HepG2 (cell line): Measurements from ENCODE around the gene CENPB. TPM values are rescaled to one million over a fixed set of nuclear protein-coding genes. Genes with fewer than 3 reads are reported as not detected.

Experiments used
- ARID3A ChIP-seq: IDR thresholded peaks from 2 replicates; pipeline ENCODE4 v1.6.1; 2012; ENCODE audit warnings: low read depth, low read length, improper control_type of control experiment
- CREM ChIP-seq, 2 experiments: sonication (generic) in 1 of 2; formaldehyde crosslinking in 1 of 2; IDR thresholded peaks; 2 replicates each; pipeline versions ENCODE4 v1.4.0 to v1.6.1; 2016 to 2020; ENCODE audit warnings: antibody characterized with exemption in 1 of 2, mild to moderate bottlenecking in 1 of 2, missing genetic modification reagents in 1 of 2
- ESRRA ChIP-seq: sonication (generic); formaldehyde crosslinking; IDR thresholded peaks from 2 replicates; pipeline ENCODE4 v1.5.1; 2020; ENCODE audit warnings: mild to moderate bottlenecking, low read depth, missing genetic modification reagents
- FUBP1 ChIP-seq: sonication (generic); formaldehyde crosslinking; IDR thresholded peaks from 2 replicates; pipeline ENCODE4 v1.5.1; 2020; ENCODE audit warnings: missing genetic modification reagents, mild to moderate bottlenecking, borderline replicate concordance
- JUNB ChIP-seq: sonication (generic); formaldehyde crosslinking; IDR thresholded peaks from 2 replicates; pipeline ENCODE4 v1.8.0; 2022; ENCODE audit warnings: missing genetic modification reagents, mild to moderate bottlenecking, borderline replicate concordance
- KDM1A ChIP-seq: IDR thresholded peaks from 2 replicates; pipeline ENCODE4 v1.6.1; 2016; ENCODE audit warnings: missing compliant biosample characterization
- KMT2A ChIP-seq: sonication (generic); formaldehyde crosslinking; IDR thresholded peaks from 2 replicates; pipeline ENCODE4 v1.4.0; 2020; ENCODE audit warnings: missing genetic modification reagents
- RFX3 ChIP-seq: IDR thresholded peaks from 2 replicates; pipeline ENCODE4 v1.6.1; 2016; ENCODE audit warnings: missing biosample characterization, missing genetic modification reagents
- SKI ChIP-seq: fragments of 450-650 bp; IDR thresholded peaks from one replicate; pipeline ENCODE4 v1.6.1; 2018; ENCODE audit warnings: mild to moderate bottlenecking; ENCODE audit not compliant: partially characterized antibody
- TCF12 ChIP-seq, 2 experiments: fragments of 450-650 bp in 1 of 2; sonication (generic) in 1 of 2; formaldehyde crosslinking in 1 of 2; IDR thresholded peaks; 2 replicates each; pipeline versions ENCODE4 v1.6.1 to v1.8.0; 2017 to 2022; ENCODE audit warnings: antibody characterized with exemption in 1 of 2, mild to moderate bottlenecking in 1 of 2, missing genetic modification reagents in 1 of 2, moderate library complexity in 1 of 2
- ZBED4 ChIP-seq: sonication (generic); formaldehyde crosslinking; IDR thresholded peaks from 2 replicates; pipeline ENCODE4 v1.4.0; 2020; ENCODE audit warnings: missing genetic modification reagents, borderline replicate concordance
- ZFP36L1 ChIP-seq: sonication (generic); formaldehyde crosslinking; IDR thresholded peaks from 2 replicates; pipeline ENCODE4 v1.8.0; 2022; ENCODE audit warnings: mild to moderate bottlenecking, missing genetic modification reagents, moderate library complexity
- ZFX ChIP-seq: sonication (generic); formaldehyde crosslinking; IDR thresholded peaks from 2 replicates; pipeline ENCODE4 v1.4.0; 2020; ENCODE audit warnings: mild to moderate bottlenecking, low read depth, missing genetic modification reagents, moderate library complexity
- ZNF235 ChIP-seq: sonication (generic); formaldehyde crosslinking; IDR thresholded peaks from 2 replicates; pipeline ENCODE4 v1.8.1; 2023; ENCODE audit warnings: mild to moderate bottlenecking, missing genetic modification reagents, borderline replicate concordance
- ZNF260 ChIP-seq: sonication (generic); formaldehyde crosslinking; IDR thresholded peaks from 2 replicates; pipeline ENCODE4 v1.4.0; 2020; ENCODE audit warnings: missing genetic modification reagents, low read depth, mild to moderate bottlenecking, borderline replicate concordance
- ZNF446 ChIP-seq: sonication (generic); formaldehyde crosslinking; IDR thresholded peaks from 2 replicates; pipeline ENCODE4 v1.5.0; 2020; ENCODE audit warnings: mild to moderate bottlenecking, missing genetic modification reagents
- ZNF460 ChIP-seq: sonication (generic); formaldehyde crosslinking; IDR thresholded peaks from 2 replicates; pipeline ENCODE4 v1.5.1; 2020; ENCODE audit warnings: missing genetic modification reagents, mild to moderate bottlenecking, borderline replicate concordance
- ZNF547 ChIP-seq: sonication (generic); formaldehyde crosslinking; IDR thresholded peaks from 2 replicates; pipeline ENCODE4 v1.5.1; 2020; ENCODE audit warnings: mild to moderate bottlenecking, missing genetic modification reagents
- ZNF556 ChIP-seq: sonication (generic); formaldehyde crosslinking; IDR thresholded peaks from 2 replicates; pipeline ENCODE4 v1.4.0; 2020; ENCODE audit warnings: mild to moderate bottlenecking, missing genetic modification reagents, borderline replicate concordance
- ZNF619 ChIP-seq: sonication (generic); formaldehyde crosslinking; IDR thresholded peaks from 2 replicates; pipeline ENCODE4 v1.4.0; 2020; ENCODE audit warnings: mild to moderate bottlenecking, missing genetic modification reagents
- ZNF703 ChIP-seq: sonication (generic); formaldehyde crosslinking; IDR thresholded peaks from 2 replicates; pipeline ENCODE4 v1.5.1; 2020; ENCODE audit warnings: missing genetic modification reagents, mild to moderate bottlenecking, moderate library complexity, borderline replicate concordance
- polyA plus RNA-seq, 8 experiments: library from polyadenylated mRNA; depleted of rRNA in 3 of 8; stranded (reverse) in 7 of 8; unstranded in 1 of 8; fragments of >200 nt; fragmentation: Illumina TruSeq in 4 of 8; extraction: Trizol in 4 of 8; gene quantifications; 2 replicates each; pipeline versions ENCODE4 v1.2.1 to v1.2.3, GENCODE V29; 2011 to 2016; ENCODE audit warnings: low read depth in 4 of 8, missing spikeins in 1 of 8, mixed read lengths in 1 of 8; ENCODE audit not compliant: insufficient read depth in 1 of 8
- total RNA-seq, 5 experiments: library from RNA; depleted of rRNA; stranded (reverse); fragments of >200 nt; fragmentation: Illumina TruSeq; extraction: Trizol; gene quantifications; 2 replicates each; pipeline ENCODE4 v1.2.3, GENCODE V29; 2016; ENCODE audit warnings: low read depth in 1 of 5

The CENPB gene
- total and polyA plus RNA-seq, 2 of the 13 experiments (the other 11 are each of a cell fraction or from before 2014, with no cell fraction given): 10.4 to 54.5 TPM

- TF ChIP-seq ZNF556 (CRISPR knock-in tag): 0 out of 2 replicates have a peak, but pooled peaks have one; percentile 15
- no peak for TF ChIP-seq ARID3A
- TF ChIP-seq ESRRA (CRISPR knock-in tag): no peak
- no peak for TF ChIP-seq FUBP1 (CRISPR knock-in tag)
- no peak for TF ChIP-seq TCF12 (IDR thresholded peaks at IDR 0.05)
- TF ChIP-seq TCF12 (CRISPR knock-in tag; IDR thresholded peaks at IDR 0.05): no peak
- TF ChIP-seq KMT2A (CRISPR knock-in tag): no peak
- TF ChIP-seq JUNB (CRISPR knock-in tag): no peak
- TF ChIP-seq ZNF547 (CRISPR knock-in tag): 0 out of 2 replicates have a peak, but pooled peaks have one; percentile 25
- TF ChIP-seq ZFP36L1 (CRISPR knock-in tag): no peak
- TF ChIP-seq ZNF260: no peak
- no peak; the same call in 1 of the 2 replicates for TF ChIP-seq ZFX
- 0 out of 2 replicates have a peak, but pooled peaks have one; percentile 36 for TF ChIP-seq KDM1A (CRISPR knock-in tag)
- TF ChIP-seq ZNF619: no peak
- TF ChIP-seq ZNF703 (CRISPR knock-in tag): peak; percentile 46; the same call in 1 of the 2 replicates
- TF ChIP-seq SKI: no peak
- no peak for TF ChIP-seq CREM (IDR thresholded peaks at IDR 0.05)
- no peak for TF ChIP-seq CREM (CRISPR knock-in tag; IDR thresholded peaks at IDR 0.05)
- no peak for TF ChIP-seq ZNF460 (CRISPR knock-in tag)
- no peak for TF ChIP-seq RFX3 (CRISPR knock-in tag)
- TF ChIP-seq ZNF446: peak; percentile 47; the same call in 1 of the 2 replicates
- no peak for TF ChIP-seq ZBED4 (CRISPR knock-in tag)
- TF ChIP-seq ZNF235: 0 out of 2 replicates have a peak, but pooled peaks have one; percentile 48
These were observed 8.6 kb downstream of the CENPB start (continued) for GRCh38 chr20:3777716-3778629.
